ENCODE results near the gene SECTM1.

The SECTM1 gene

GRCh38 chr17:82277851-82278250 lies 55.7 kb downstream of the SECTM1 start:
- no peak for DNase-seq

GRCh38 chr17:82276938-82277337 lies 56.6 kb downstream of the SECTM1 start:
- DNase-seq: no peak

- DNase-seq: no peak
These were observed 58.2 kb downstream of the SECTM1 start for GRCh38 chr17:82275326-82275725.

GRCh38 chr17:82274134-82275020 lies 59.2 kb downstream of the SECTM1 start:
- DNase-seq: no peak

- peak; percentile 93 for DNase-seq
These were observed 60.0 kb downstream of the SECTM1 start, which contains the start of gene CSNK1D for GRCh38 chr17:82273327-82274133. Gene CSNK1D (minus strand): TSS chr17:82273700. CDS start chr17:82273381, 319 bp downstream.

GRCh38 chr17:82272495-82273326 lies 60.9 kb downstream of the SECTM1 start:
- peak; percentile 48 for DNase-seq

- no peak for DNase-seq
These were observed 62.2 kb downstream of the SECTM1 start for GRCh38 chr17:82271401-82271800.
